Loucy (cell line): ENCODE data around the gene SNX13.

Experiments
- EZH2phosphoT487 ChIP-seq: fragments of 200-600 bp; IDR thresholded peaks from 2 replicates; pipeline ENCODE4 v1.6.1; 2018; ENCODE audit warnings: antibody characterized with exemption, mild to moderate bottlenecking, moderate library complexity, borderline replicate concordance
- TF ChIP-seq, protein P1 (sequence below): fragments of 200-600 bp; sonication (generic); conservative IDR thresholded peaks from 2 replicates; pipeline ENCODE4 v1.5.1; 2014; ENCODE audit warnings: mild to moderate bottlenecking, antibody characterized with exemption, low read length

DNA sequence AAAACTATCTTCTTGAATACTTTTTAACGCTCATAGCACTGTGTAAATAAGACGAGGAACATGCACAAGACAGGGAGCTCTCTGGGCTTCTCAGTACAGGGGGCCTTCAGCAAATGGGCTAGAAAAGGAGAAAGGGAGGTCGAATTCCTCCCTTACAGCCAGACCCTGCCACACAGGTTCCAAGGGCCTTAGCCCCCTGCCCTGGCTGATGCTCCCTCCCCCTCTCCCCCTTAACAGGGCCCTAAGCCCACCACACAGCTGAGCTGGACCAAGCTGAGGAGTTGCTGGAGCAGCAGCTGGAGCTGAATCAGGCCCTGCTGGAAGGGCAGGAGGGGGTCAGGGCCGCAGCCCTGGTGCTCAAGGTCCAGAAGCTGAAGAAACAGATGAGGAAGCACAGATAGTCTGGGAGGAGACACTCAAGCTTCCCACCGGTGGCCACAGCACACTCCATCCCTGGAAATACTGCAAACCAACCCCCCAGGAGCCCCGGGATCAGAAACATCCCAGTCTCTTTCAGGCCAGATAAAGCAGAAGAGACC, 153.9 kb downstream of the SNX13 start:
- TF ChIP-seq, protein P1, sequence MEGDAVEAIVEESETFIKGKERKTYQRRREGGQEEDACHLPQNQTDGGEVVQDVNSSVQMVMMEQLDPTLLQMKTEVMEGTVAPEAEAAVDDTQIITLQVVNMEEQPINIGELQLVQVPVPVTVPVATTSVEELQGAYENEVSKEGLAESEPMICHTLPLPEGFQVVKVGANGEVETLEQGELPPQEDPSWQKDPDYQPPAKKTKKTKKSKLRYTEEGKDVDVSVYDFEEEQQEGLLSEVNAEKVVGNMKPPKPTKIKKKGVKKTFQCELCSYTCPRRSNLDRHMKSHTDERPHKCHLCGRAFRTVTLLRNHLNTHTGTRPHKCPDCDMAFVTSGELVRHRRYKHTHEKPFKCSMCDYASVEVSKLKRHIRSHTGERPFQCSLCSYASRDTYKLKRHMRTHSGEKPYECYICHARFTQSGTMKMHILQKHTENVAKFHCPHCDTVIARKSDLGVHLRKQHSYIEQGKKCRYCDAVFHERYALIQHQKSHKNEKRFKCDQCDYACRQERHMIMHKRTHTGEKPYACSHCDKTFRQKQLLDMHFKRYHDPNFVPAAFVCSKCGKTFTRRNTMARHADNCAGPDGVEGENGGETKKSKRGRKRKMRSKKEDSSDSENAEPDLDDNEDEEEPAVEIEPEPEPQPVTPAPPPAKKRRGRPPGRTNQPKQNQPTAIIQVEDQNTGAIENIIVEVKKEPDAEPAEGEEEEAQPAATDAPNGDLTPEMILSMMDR = no peak
- no peak for TF ChIP-seq EZH2phosphoT487
